ENCODE data around the gene DXO.
A peak's percentile ranks its signal among the peaks of the same experiment; 100 is the strongest.

DXO gene

GRCh38 chr6:31972709-31973350 is 892 bp upstream of the DXO start:
- peak overlapping the region; percentile 97 for H3K4me2 ChIP-seq
- H3K9me3 ChIP-seq = peaks cover 12% of the 10 kb centered on the region; the same call in 1 of the 2 replicates
- peak overlapping the region; percentile 88 for H3K9ac ChIP-seq
- peaks cover 40% of the 10 kb centered on the region for H3K36me3 ChIP-seq
- TF ChIP-seq Cebpa-rat (IDR thresholded peaks at IDR 0.05) = no peak
- peaks cover 6% of the 10 kb centered on the region; the same call in 1 of the 2 replicates for H4K20me1 ChIP-seq
- H3K27ac ChIP-seq = peak overlapping the region; percentile 89
- peaks cover 36% of the 10 kb centered on the region for H3K4me1 ChIP-seq
- H3K4me3 ChIP-seq = peak overlapping the region; percentile 81
- no peaks in the 10 kb centered on the region for H3K27me3 ChIP-seq

- Histone ChIP-seq H3K27me3 (no peaks in the 10 kb centered on the region), H3K9me3 (peaks cover 5% of the 10 kb centered on the region; the same call in 1 of the 2 replicates), H4K20me1 (peaks cover 6% of the 10 kb centered on the region; the same call in 1 of the 2 replicates), H3K27ac (peak overlapping the region; percentile 89), H3K4me1 (peaks cover 36% of the 10 kb centered on the region), H3K36me3 (peaks cover 48% of the 10 kb centered on the region), H3K9ac (peak overlapping the region; percentile 88), H3K4me2 (peak overlapping the region; percentile 97), H3K4me3 (peak overlapping the region; percentile 81)
- TF ChIP-seq Cebpa-rat (IDR thresholded peaks at IDR 0.05) = no peak
These were observed 502 bp downstream of the DXO start for GRCh38 chr6:31971279-31971992.

- peaks cover 55% of the 10 kb centered on the region for H3K36me3 ChIP-seq
- peak overlapping the region; percentile 89 for H3K27ac ChIP-seq
- H3K27me3 ChIP-seq = no peaks in the 10 kb centered on the region
- H3K9ac ChIP-seq = peak overlapping the region; percentile 88
- H3K9me3 ChIP-seq = peaks cover under 1% of the 10 kb centered on the region; the same call in 1 of the 2 replicates
- peaks cover 36% of the 10 kb centered on the region for H3K4me1 ChIP-seq
- H4K20me1 ChIP-seq = peaks cover 6% of the 10 kb centered on the region; the same call in 1 of the 2 replicates
- peak overlapping the region; percentile 97 for H3K4me2 ChIP-seq
- peak overlapping the region; percentile 81 for H3K4me3 ChIP-seq
- no peak for TF ChIP-seq Cebpa-rat (IDR thresholded peaks at IDR 0.05)
These were observed 1.2 kb downstream of the DXO start for GRCh38 chr6:31970604-31971271.

- Histone ChIP-seq H3K4me3 (peak overlapping the region; percentile 81; the same call in 1 of the 2 replicates), H3K27me3 (no peaks in the 10 kb centered on the region), H3K27ac (no peak overlapping the region), H3K36me3 (peaks cover 59% of the 10 kb centered on the region), H3K9ac (peak overlapping the region; percentile 88), H3K4me2 (peak overlapping the region; percentile 97), H3K4me1 (peaks cover 40% of the 10 kb centered on the region), H3K9me3 (no peaks in the 10 kb centered on the region), H4K20me1 (peaks cover 6% of the 10 kb centered on the region; the same call in 1 of the 2 replicates)
- no peak for TF ChIP-seq Cebpa-rat (IDR thresholded peaks at IDR 0.05)
These were observed 2.0 kb downstream of the DXO start for GRCh38 chr6:31969712-31970603.

GRCh38 chr6:31968791-31969711 is 2.9 kb downstream of the DXO start:
- no peak overlapping the region for H3K9ac ChIP-seq
- no peaks in the 10 kb centered on the region for H3K27me3 ChIP-seq
- TF ChIP-seq Cebpa-rat (IDR thresholded peaks at IDR 0.05) = no peak
- H3K4me1 ChIP-seq = peaks cover 39% of the 10 kb centered on the region
- H3K27ac ChIP-seq = no peak overlapping the region
- H3K4me2 ChIP-seq = no peak overlapping the region
- peaks cover 68% of the 10 kb centered on the region for H3K36me3 ChIP-seq
- H3K4me3 ChIP-seq = no peak overlapping the region
- H4K20me1 ChIP-seq = peaks cover 6% of the 10 kb centered on the region; the same call in 1 of the 2 replicates
- no peaks in the 10 kb centered on the region for H3K9me3 ChIP-seq

- H3K4me2 ChIP-seq = no peak overlapping the region
- peaks cover 75% of the 10 kb centered on the region for H3K36me3 ChIP-seq
- TF ChIP-seq Cebpa-rat (IDR thresholded peaks at IDR 0.05) = no peak
- H3K4me3 ChIP-seq = no peak overlapping the region
- H3K9ac ChIP-seq = no peak overlapping the region
- H4K20me1 ChIP-seq = peaks cover 6% of the 10 kb centered on the region; the same call in 1 of the 2 replicates
- no peaks in the 10 kb centered on the region for H3K27me3 ChIP-seq
- peaks cover 32% of the 10 kb centered on the region for H3K4me1 ChIP-seq
- no peak overlapping the region for H3K27ac ChIP-seq
- no peaks in the 10 kb centered on the region for H3K9me3 ChIP-seq
These were observed 3.6 kb downstream of the DXO start for GRCh38 chr6:31968326-31968725.

GRCh38 chr6:31967926-31968320 is 4.0 kb downstream of the DXO start:
- no peak for TF ChIP-seq Cebpa-rat (IDR thresholded peaks at IDR 0.05)
- H3K4me2 ChIP-seq = no peak overlapping the region
- H3K9ac ChIP-seq = no peak overlapping the region
- H3K27me3 ChIP-seq = no peaks in the 10 kb centered on the region
- no peak overlapping the region for H3K27ac ChIP-seq
- H3K4me1 ChIP-seq = peaks cover 28% of the 10 kb centered on the region
- H4K20me1 ChIP-seq = peaks cover 6% of the 10 kb centered on the region; the same call in 1 of the 2 replicates
- H3K36me3 ChIP-seq = peaks cover 79% of the 10 kb centered on the region
- H3K4me3 ChIP-seq = no peak overlapping the region
- no peaks in the 10 kb centered on the region for H3K9me3 ChIP-seq

Data from BLaER1 (cell line).